MM.1S (cell line): ENCODE results near the gene CACNB2.

Source experiments
- DNase-seq: peaks from one replicate; pipeline ENCODE4 v3.0.0-alpha.2; 2015
- H2AFZ ChIP-seq: fragments of 300-600 bp; sonication (generic); 2 replicates; pipeline ENCODE4 v1.6.0; 2016; ENCODE audit warnings: antibody characterized with exemption, low read length
- H3F3A ChIP-seq: fragments of 300-600 bp; sonication (generic); 2 replicates; pipeline ENCODE4 v1.6.1; 2016; ENCODE audit warnings: mild to moderate bottlenecking, antibody characterized with exemption, low read length, moderate library complexity, mixed read lengths; ENCODE audit not compliant: insufficient read depth
- H3K27ac ChIP-seq: fragments of 300-600 bp; sonication (generic); 2 replicates; pipeline ENCODE4 v1.5.1; 2016; ENCODE audit warnings: mild to moderate bottlenecking, low read length
- H3K27me3 ChIP-seq: fragments of 300-600 bp; sonication (generic); replicated peaks from 2 replicates; pipeline ENCODE4 v1.6.0; 2016; ENCODE audit warnings: low read length; ENCODE audit not compliant: insufficient read depth
- H3K36me3 ChIP-seq: fragments of 300-600 bp; sonication (generic); replicated peaks from 2 replicates; pipeline ENCODE4 v1.6.1; 2016; ENCODE audit warnings: mild to moderate bottlenecking, low read length, mixed read lengths; ENCODE audit not compliant: insufficient read depth
- H3K4me1 ChIP-seq: fragments of 300-600 bp; sonication (generic); 2 replicates; pipeline ENCODE4 v1.6.1; 2016; ENCODE audit warnings: low read length, mixed read lengths
- H3K4me2 ChIP-seq: fragments of 300-600 bp; sonication (generic); 2 replicates; pipeline ENCODE4 v1.6.0; 2016; ENCODE audit warnings: low read depth, low read length
- H3K4me3 ChIP-seq: fragments of 300-600 bp; sonication (generic); 2 replicates; pipeline ENCODE4 v1.5.1; 2016; ENCODE audit warnings: low read length, mixed read lengths
- H3K79me2 ChIP-seq: fragments of 300-600 bp; sonication (generic); 2 replicates; pipeline ENCODE4 v1.6.1; 2016; ENCODE audit warnings: mixed run types, low read length, mixed read lengths
- H3K9ac ChIP-seq: fragments of 300-600 bp; sonication (generic); 2 replicates; pipeline ENCODE4 v1.6.1; 2016; ENCODE audit warnings: low read length, mixed read lengths
- H3K9me2 ChIP-seq: fragments of 300-600 bp; sonication (generic); replicated peaks from 2 replicates; pipeline ENCODE4 v1.6.1; 2016; ENCODE audit warnings: mild to moderate bottlenecking, low read length, mixed read lengths; ENCODE audit not compliant: insufficient read depth
- H3K9me3 ChIP-seq: fragments of 300-600 bp; sonication (generic); replicated peaks from 2 replicates; pipeline ENCODE4 v1.6.1; 2016; ENCODE audit warnings: mild to moderate bottlenecking, low read length, mixed read lengths; ENCODE audit not compliant: insufficient read depth
- H4K20me1 ChIP-seq: fragments of 300-600 bp; sonication (generic); 2 replicates; pipeline ENCODE4 v1.6.1; 2016; ENCODE audit warnings: mild to moderate bottlenecking, low read length, moderate library complexity, mixed read lengths; ENCODE audit not compliant: insufficient read depth
- CTCF ChIP-seq: fragments of 300-600 bp; sonication (generic); IDR thresholded peaks from 2 replicates; pipeline ENCODE4 v1.5.1; 2016; ENCODE audit warnings: antibody characterized with exemption, low read length, mixed read lengths
- EZH2 ChIP-seq: fragments of 300-600 bp; sonication (generic); optimal IDR thresholded peaks from 2 replicates; pipeline ENCODE3; 2017; ENCODE audit warnings: low read depth, mild to moderate bottlenecking, antibody characterized with exemption, low read length, mixed read lengths
- EZH2phosphoT487 ChIP-seq: fragments of 300-600 bp; sonication (generic); IDR thresholded peaks from 2 replicates; pipeline ENCODE4 v1.6.1; 2018; ENCODE audit warnings: antibody characterized with exemption, low read length

CACNB2 gene

GRCh38 chr10:18313140-18313530 lies 172.9 kb downstream of the CACNB2 start:
- Histone ChIP-seq H3K27me3 (no peaks in the 10 kb centered on the region), H3F3A (no peaks in the 10 kb centered on the region), H4K20me1 (no peaks in the 10 kb centered on the region), H3K4me3 (no peak overlapping the region), H3K9me2 (no peaks in the 10 kb centered on the region), H3K79me2 (no peaks in the 10 kb centered on the region), H2AFZ (no peak overlapping the region), H3K9ac (no peak overlapping the region), H3K4me2 (no peak overlapping the region), H3K4me1 (no peaks in the 10 kb centered on the region), H3K27ac (no peak overlapping the region), H3K9me3 (no peaks in the 10 kb centered on the region), H3K36me3 (no peaks in the 10 kb centered on the region)
- TF ChIP-seq EZH2 (no peak), EZH2phosphoT487 (no peak), CTCF (no peak)
- DNase-seq: no peak

- no peak overlapping the region for H3K4me3 ChIP-seq
- no peaks in the 10 kb centered on the region for H3K27me3 ChIP-seq
- H3K36me3 ChIP-seq: no peaks in the 10 kb centered on the region
- H3K79me2 ChIP-seq: no peaks in the 10 kb centered on the region
- no peak overlapping the region for H3K27ac ChIP-seq
- H3K4me1 ChIP-seq: no peaks in the 10 kb centered on the region
- H3K9ac ChIP-seq: no peak overlapping the region
- H4K20me1 ChIP-seq: no peaks in the 10 kb centered on the region
- no peak overlapping the region for H2AFZ ChIP-seq
- no peaks in the 10 kb centered on the region for H3F3A ChIP-seq
- TF ChIP-seq CTCF (no peak), EZH2 (no peak), EZH2phosphoT487 (no peak)
- H3K9me3 ChIP-seq: no peaks in the 10 kb centered on the region
- no peak for DNase-seq
- H3K9me2 ChIP-seq: no peaks in the 10 kb centered on the region
- no peak overlapping the region for H3K4me2 ChIP-seq
Observed at GRCh38 chr10:18313626-18314025, 173.4 kb downstream of the CACNB2 start.

- Histone ChIP-seq H3K9ac (no peak overlapping the region), H3K4me1 (no peaks in the 10 kb centered on the region), H3K27me3 (no peaks in the 10 kb centered on the region), H4K20me1 (no peaks in the 10 kb centered on the region), H3F3A (no peaks in the 10 kb centered on the region), H2AFZ (no peak overlapping the region), H3K27ac (no peak overlapping the region), H3K4me3 (no peak overlapping the region), H3K4me2 (no peak overlapping the region), H3K9me2 (no peaks in the 10 kb centered on the region), H3K9me3 (no peaks in the 10 kb centered on the region), H3K79me2 (no peaks in the 10 kb centered on the region), H3K36me3 (no peaks in the 10 kb centered on the region)
- no peak for TF ChIP-seq CTCF
- no peak for TF ChIP-seq EZH2phosphoT487
- no peak for TF ChIP-seq EZH2
- no peak for DNase-seq
Observed at GRCh38 chr10:18319628-18320027, 179.4 kb downstream of the CACNB2 start.

- Histone ChIP-seq H3K4me2 (no peak overlapping the region), H2AFZ (no peak overlapping the region), H3K9me2 (no peaks in the 10 kb centered on the region), H3K27ac (no peak overlapping the region), H3F3A (no peaks in the 10 kb centered on the region), H3K79me2 (no peaks in the 10 kb centered on the region), H3K4me3 (no peak overlapping the region), H3K4me1 (no peaks in the 10 kb centered on the region), H3K9ac (no peak overlapping the region), H3K36me3 (no peaks in the 10 kb centered on the region), H3K27me3 (no peaks in the 10 kb centered on the region), H3K9me3 (no peaks in the 10 kb centered on the region), H4K20me1 (no peaks in the 10 kb centered on the region)
- no peak for DNase-seq
- TF ChIP-seq CTCF (no peak), EZH2phosphoT487 (no peak), EZH2 (no peak)
Observed at GRCh38 chr10:18321371-18321770, 181.1 kb downstream of the CACNB2 start.
